ENCODE measurements around the gene FOXN3. TPM values are rescaled to one million over a fixed set of nuclear protein-coding genes. Genes with fewer than 3 reads are reported as not detected.
A peak's percentile ranks its signal among the peaks of the same experiment; 100 is the strongest.

Gene FOXN3
- total RNA-seq, 1 donor from 2014 or later = 122 TPM

- H3K36me3 Mint-ChIP-seq (ENCODE audit: low read depth, unreplicated experiment) = peaks cover 6% of the 10 kb centered on the region
- Histone ChIP-seq H3K27ac (ENCODE audit: low read depth, low read length) (no peak overlapping the region), H3K36me3 (ENCODE audit: insufficient read depth, low read length) (no peaks in the 10 kb centered on the region), H4K20me1 (ENCODE audit: insufficient read depth, low read length) (peaks cover 34% of the 10 kb centered on the region), H3K79me2 (ENCODE audit: insufficient read depth, low read length) (peaks cover 35% of the 10 kb centered on the region), H3K4me1 (ENCODE audit: insufficient read depth, low read length) (peaks cover 7% of the 10 kb centered on the region), H3K9me3 (ENCODE audit: insufficient read depth, low read depth, low read length) (no peaks in the 10 kb centered on the region), H3K9ac (ENCODE audit: low read length) (no peak overlapping the region), H3K27me3 (ENCODE audit: insufficient read depth, low read length) (no peaks in the 10 kb centered on the region), H2AFZ (ENCODE audit: low read depth, low read length) (no peak overlapping the region), H3K4me3 (ENCODE audit: insufficient read depth, low read depth, low read length) (no peak overlapping the region), H3K4me2 (ENCODE audit: low read length) (no peak overlapping the region)
- DNase-seq (ENCODE audit: low read depth) = no peak
- no peak overlapping the region for H3K4me3 Mint-ChIP-seq (ENCODE audit: unreplicated experiment)
- peaks cover 44% of the 10 kb centered on the region for H3K4me1 Mint-ChIP-seq (ENCODE audit: low read depth, unreplicated experiment)
- H3K9me3 Mint-ChIP-seq (ENCODE audit: unreplicated experiment) = no peaks in the 10 kb centered on the region
- H3K27me3 Mint-ChIP-seq (ENCODE audit: low read depth, unreplicated experiment) = no peaks in the 10 kb centered on the region
- TF ChIP-seq EZH2 (IDR thresholded peaks at IDR 0.05; ENCODE audit: insufficient read depth, low read length) (no peak), CTCF (IDR thresholded peaks at IDR 0.05; ENCODE audit: insufficient read depth, low read depth, low read length) (no peak)
- no peak overlapping the region for H3K27ac Mint-ChIP-seq (ENCODE audit: unreplicated experiment)
- FAIRE-seq = no peak
Measured at GRCh38 chr14:89336338-89336737, 80.7 kb downstream of the FOXN3 start.

- Histone ChIP-seq H2AFZ (ENCODE audit: low read depth, low read length) (no peak overlapping the region), H3K9me3 (ENCODE audit: insufficient read depth, low read depth, low read length) (no peaks in the 10 kb centered on the region), H3K4me3 (ENCODE audit: insufficient read depth, low read depth, low read length) (no peak overlapping the region), H4K20me1 (ENCODE audit: insufficient read depth, low read length) (peaks cover 48% of the 10 kb centered on the region), H3K27ac (ENCODE audit: low read depth, low read length) (no peak overlapping the region), H3K36me3 (ENCODE audit: insufficient read depth, low read length) (no peaks in the 10 kb centered on the region), H3K9ac (ENCODE audit: low read length) (no peak overlapping the region), H3K4me1 (ENCODE audit: insufficient read depth, low read length) (peaks cover 27% of the 10 kb centered on the region), H3K79me2 (ENCODE audit: insufficient read depth, low read length) (peaks cover 54% of the 10 kb centered on the region), H3K4me2 (ENCODE audit: low read length) (peak overlapping the region; percentile 21), H3K27me3 (ENCODE audit: insufficient read depth, low read length) (no peaks in the 10 kb centered on the region)
- no peak for TF ChIP-seq EZH2 (IDR thresholded peaks at IDR 0.05; ENCODE audit: insufficient read depth, low read length)
- no peak for TF ChIP-seq CTCF (IDR thresholded peaks at IDR 0.05; ENCODE audit: insufficient read depth, low read depth, low read length)
- no peak for FAIRE-seq
- H3K27ac Mint-ChIP-seq (ENCODE audit: unreplicated experiment) = no peak overlapping the region
- DNase-seq (ENCODE audit: low read depth) = no peak
- H3K36me3 Mint-ChIP-seq (ENCODE audit: low read depth, unreplicated experiment) = peaks cover 4% of the 10 kb centered on the region
- H3K4me1 Mint-ChIP-seq (ENCODE audit: low read depth, unreplicated experiment) = peaks cover 44% of the 10 kb centered on the region
- no peaks in the 10 kb centered on the region for H3K9me3 Mint-ChIP-seq (ENCODE audit: unreplicated experiment)
- no peak overlapping the region for H3K4me3 Mint-ChIP-seq (ENCODE audit: unreplicated experiment)
- no peaks in the 10 kb centered on the region for H3K27me3 Mint-ChIP-seq (ENCODE audit: low read depth, unreplicated experiment)
Measured at GRCh38 chr14:89332031-89332430, 85.0 kb downstream of the FOXN3 start.

- Histone ChIP-seq H3K79me2 (ENCODE audit: insufficient read depth, low read length) (peaks cover 60% of the 10 kb centered on the region), H3K4me2 (ENCODE audit: low read length) (no peak overlapping the region), H4K20me1 (ENCODE audit: insufficient read depth, low read length) (peaks cover 52% of the 10 kb centered on the region), H3K9ac (ENCODE audit: low read length) (no peak overlapping the region), H3K27ac (ENCODE audit: low read depth, low read length) (no peak overlapping the region), H3K4me3 (ENCODE audit: insufficient read depth, low read depth, low read length) (no peak overlapping the region), H3K9me3 (ENCODE audit: insufficient read depth, low read depth, low read length) (no peaks in the 10 kb centered on the region), H2AFZ (ENCODE audit: low read depth, low read length) (no peak overlapping the region), H3K36me3 (ENCODE audit: insufficient read depth, low read length) (no peaks in the 10 kb centered on the region), H3K27me3 (ENCODE audit: insufficient read depth, low read length) (no peaks in the 10 kb centered on the region), H3K4me1 (ENCODE audit: insufficient read depth, low read length) (peaks cover 26% of the 10 kb centered on the region)
- DNase-seq (ENCODE audit: low read depth) (no peak), FAIRE-seq (no peak)
- H3K27me3 Mint-ChIP-seq (ENCODE audit: low read depth, unreplicated experiment) = no peaks in the 10 kb centered on the region
- TF ChIP-seq CTCF (IDR thresholded peaks at IDR 0.05; ENCODE audit: insufficient read depth, low read depth, low read length) (no peak), EZH2 (IDR thresholded peaks at IDR 0.05; ENCODE audit: insufficient read depth, low read length) (no peak)
- H3K4me3 Mint-ChIP-seq (ENCODE audit: unreplicated experiment) = no peak overlapping the region
- no peak overlapping the region for H3K27ac Mint-ChIP-seq (ENCODE audit: unreplicated experiment)
- H3K36me3 Mint-ChIP-seq (ENCODE audit: low read depth, unreplicated experiment) = peaks cover 7% of the 10 kb centered on the region
- no peaks in the 10 kb centered on the region for H3K9me3 Mint-ChIP-seq (ENCODE audit: unreplicated experiment)
- H3K4me1 Mint-ChIP-seq (ENCODE audit: low read depth, unreplicated experiment) = peaks cover 46% of the 10 kb centered on the region
Measured at GRCh38 chr14:89331398-89331797, 85.6 kb downstream of the FOXN3 start.

Data from astrocyte (in vitro differentiated cells and primary cell).